ENCODE data around the gene CHMP4B.

The CHMP4B gene

DNA sequence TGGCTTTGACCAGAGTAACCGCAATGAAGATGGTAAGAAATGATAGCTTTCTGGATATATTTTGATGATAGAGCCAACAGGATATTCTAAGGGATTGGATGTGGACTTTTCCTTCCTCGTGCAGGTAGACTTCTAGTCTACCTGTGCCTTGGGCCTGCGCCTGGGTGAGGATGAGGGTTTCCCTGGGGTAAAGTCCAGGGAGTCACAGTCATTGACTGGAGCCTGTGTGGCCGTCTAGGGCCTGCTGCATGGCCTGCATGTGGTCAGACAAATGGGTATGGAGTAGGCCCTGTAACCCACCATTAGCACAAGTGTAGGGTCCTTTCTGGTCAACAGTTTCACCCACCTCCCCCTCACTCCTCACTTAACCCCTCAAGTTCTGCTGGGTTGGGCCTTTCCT lies 12.7 kb upstream of the CHMP4B start:
- TF ChIP-seq FOXP2 (optimal IDR thresholded peaks at IDR 0.05; ENCODE audit: borderline replicate concordance, extremely low read depth, extremely low read length, insufficient read depth): no peak
- TF ChIP-seq TAF1 (IDR thresholded peaks at IDR 0.05; ENCODE audit: borderline replicate concordance, insufficient read depth, low read length): no peak
- no peak for TF ChIP-seq POLR2AphosphoS5 (IDR thresholded peaks at IDR 0.05; ENCODE audit: low read depth, low read length)
- TF ChIP-seq, protein P1, sequence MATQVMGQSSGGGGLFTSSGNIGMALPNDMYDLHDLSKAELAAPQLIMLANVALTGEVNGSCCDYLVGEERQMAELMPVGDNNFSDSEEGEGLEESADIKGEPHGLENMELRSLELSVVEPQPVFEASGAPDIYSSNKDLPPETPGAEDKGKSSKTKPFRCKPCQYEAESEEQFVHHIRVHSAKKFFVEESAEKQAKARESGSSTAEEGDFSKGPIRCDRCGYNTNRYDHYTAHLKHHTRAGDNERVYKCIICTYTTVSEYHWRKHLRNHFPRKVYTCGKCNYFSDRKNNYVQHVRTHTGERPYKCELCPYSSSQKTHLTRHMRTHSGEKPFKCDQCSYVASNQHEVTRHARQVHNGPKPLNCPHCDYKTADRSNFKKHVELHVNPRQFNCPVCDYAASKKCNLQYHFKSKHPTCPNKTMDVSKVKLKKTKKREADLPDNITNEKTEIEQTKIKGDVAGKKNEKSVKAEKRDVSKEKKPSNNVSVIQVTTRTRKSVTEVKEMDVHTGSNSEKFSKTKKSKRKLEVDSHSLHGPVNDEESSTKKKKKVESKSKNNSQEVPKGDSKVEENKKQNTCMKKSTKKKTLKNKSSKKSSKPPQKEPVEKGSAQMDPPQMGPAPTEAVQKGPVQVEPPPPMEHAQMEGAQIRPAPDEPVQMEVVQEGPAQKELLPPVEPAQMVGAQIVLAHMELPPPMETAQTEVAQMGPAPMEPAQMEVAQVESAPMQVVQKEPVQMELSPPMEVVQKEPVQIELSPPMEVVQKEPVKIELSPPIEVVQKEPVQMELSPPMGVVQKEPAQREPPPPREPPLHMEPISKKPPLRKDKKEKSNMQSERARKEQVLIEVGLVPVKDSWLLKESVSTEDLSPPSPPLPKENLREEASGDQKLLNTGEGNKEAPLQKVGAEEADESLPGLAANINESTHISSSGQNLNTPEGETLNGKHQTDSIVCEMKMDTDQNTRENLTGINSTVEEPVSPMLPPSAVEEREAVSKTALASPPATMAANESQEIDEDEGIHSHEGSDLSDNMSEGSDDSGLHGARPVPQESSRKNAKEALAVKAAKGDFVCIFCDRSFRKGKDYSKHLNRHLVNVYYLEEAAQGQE (IDR thresholded peaks at IDR 0.05; ENCODE audit: insufficient read depth in 1 of 2, low read depth in 2 of 2, low read length in 2 of 2): no peak
- no peak for TF ChIP-seq SIN3A (IDR thresholded peaks at IDR 0.05; ENCODE audit: borderline replicate concordance, insufficient read depth, low read length)

GRCh38 chr20:33803921-33804337 lies 7.2 kb upstream of the CHMP4B start:
- no peak for TF ChIP-seq TAF1 (IDR thresholded peaks at IDR 0.05; ENCODE audit: borderline replicate concordance, insufficient read depth, low read length)
- TF ChIP-seq POLR2AphosphoS5 (IDR thresholded peaks at IDR 0.05; ENCODE audit: low read depth, low read length): no peak
- TF ChIP-seq, protein P1 (IDR thresholded peaks at IDR 0.05; ENCODE audit: insufficient read depth in 1 of 2, low read depth in 2 of 2, low read length in 2 of 2): no peak
- TF ChIP-seq FOXP2 (optimal IDR thresholded peaks at IDR 0.05; ENCODE audit: borderline replicate concordance, extremely low read depth, extremely low read length, insufficient read depth): no peak
- no peak for TF ChIP-seq SIN3A (IDR thresholded peaks at IDR 0.05; ENCODE audit: borderline replicate concordance, insufficient read depth, low read length)

DNA sequence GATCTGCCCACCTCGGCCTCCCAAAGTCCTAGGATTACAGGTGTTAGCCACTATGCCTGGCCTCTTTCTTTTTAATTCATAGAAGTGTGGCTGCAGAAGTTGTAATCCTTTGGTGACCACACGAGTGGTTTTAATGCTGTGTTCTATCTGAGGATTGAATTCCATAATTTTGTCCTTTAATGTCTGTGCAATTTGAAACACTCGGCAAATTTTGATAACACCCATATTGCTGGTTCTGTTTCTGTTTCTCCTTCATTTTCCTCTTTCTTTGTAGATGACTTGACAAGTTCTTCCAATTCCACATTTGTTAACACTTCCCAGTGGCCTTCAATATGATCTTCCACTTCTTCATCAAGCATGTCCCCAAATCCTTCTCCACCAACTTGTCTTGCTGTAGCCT lies 2.8 kb upstream of the CHMP4B start:
- TF ChIP-seq, protein P1 (IDR thresholded peaks at IDR 0.05; ENCODE audit: insufficient read depth in 1 of 2, low read depth in 2 of 2, low read length in 2 of 2): no peak
- TF ChIP-seq TAF1 (IDR thresholded peaks at IDR 0.05; ENCODE audit: borderline replicate concordance, insufficient read depth, low read length) (no peak), FOXP2 (optimal IDR thresholded peaks at IDR 0.05; ENCODE audit: borderline replicate concordance, extremely low read depth, extremely low read length, insufficient read depth) (no peak), POLR2AphosphoS5 (IDR thresholded peaks at IDR 0.05; ENCODE audit: low read depth, low read length) (no peak), SIN3A (IDR thresholded peaks at IDR 0.05; ENCODE audit: borderline replicate concordance, insufficient read depth, low read length) (no peak)

- TF ChIP-seq FOXP2 (optimal IDR thresholded peaks at IDR 0.05; ENCODE audit: borderline replicate concordance, extremely low read depth, extremely low read length, insufficient read depth): no peak
- TF ChIP-seq, protein P1 (IDR thresholded peaks at IDR 0.05; ENCODE audit: insufficient read depth in 1 of 2, low read depth in 2 of 2, low read length in 2 of 2): no peak
- TF ChIP-seq SIN3A (IDR thresholded peaks at IDR 0.05; ENCODE audit: borderline replicate concordance, insufficient read depth, low read length): no peak
- no peak for TF ChIP-seq TAF1 (IDR thresholded peaks at IDR 0.05; ENCODE audit: borderline replicate concordance, insufficient read depth, low read length)
- no peak for TF ChIP-seq POLR2AphosphoS5 (IDR thresholded peaks at IDR 0.05; ENCODE audit: low read depth, low read length)
Measured at GRCh38 chr20:33810259-33810658, 889 bp upstream of the CHMP4B start.

DNA sequence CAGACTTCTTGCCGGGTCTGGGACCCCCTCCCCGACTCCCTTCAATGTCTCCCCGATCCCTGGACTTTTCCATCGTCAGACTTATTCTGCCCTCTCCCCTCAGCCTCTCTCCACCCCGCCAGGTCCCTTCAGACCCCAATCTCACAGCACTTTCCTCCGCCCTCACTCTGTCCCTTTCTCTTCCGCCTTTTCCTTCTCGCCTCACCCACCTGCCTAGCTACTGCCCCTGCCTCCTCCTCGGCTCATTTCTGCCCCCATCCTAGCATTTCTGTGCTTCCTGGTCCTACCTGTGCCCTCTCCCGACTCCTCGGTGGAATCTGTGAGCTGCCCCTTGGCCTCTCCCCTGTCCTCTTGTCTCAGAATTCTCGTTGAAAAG lies 616 bp downstream of the CHMP4B start:
- no peak for TF ChIP-seq FOXP2 (optimal IDR thresholded peaks at IDR 0.05; ENCODE audit: borderline replicate concordance, extremely low read depth, extremely low read length, insufficient read depth)
- no peak for TF ChIP-seq SIN3A (IDR thresholded peaks at IDR 0.05; ENCODE audit: borderline replicate concordance, insufficient read depth, low read length)
- TF ChIP-seq, protein P1 (IDR thresholded peaks at IDR 0.05; ENCODE audit: insufficient read depth in 1 of 2, low read depth in 2 of 2, low read length in 2 of 2): no peak
- no peak for TF ChIP-seq POLR2AphosphoS5 (IDR thresholded peaks at IDR 0.05; ENCODE audit: low read depth, low read length)
- TF ChIP-seq TAF1 (IDR thresholded peaks at IDR 0.05; ENCODE audit: borderline replicate concordance, insufficient read depth, low read length): no peak
